ENCODE data around the gene LUZP1. TPM values are rescaled to one million over a fixed set of nuclear protein-coding genes. Genes with fewer than 3 reads are reported as not detected.

The LUZP1 gene
- total RNA-seq, 1 experiment from 2014 or later: 43.4 TPM

- no peak for TF ChIP-seq STAT6 (CRISPR knock-in tag; conservative IDR thresholded peaks at IDR 0.05; ENCODE audit: low read depth)
- 0 out of 2 replicates have a peak, but pooled peaks have one; percentile 39 for TF ChIP-seq MAX (CRISPR knock-in tag; IDR thresholded peaks at IDR 0.05)
- TF ChIP-seq ZSCAN18 (CRISPR knock-in tag; IDR thresholded peaks at IDR 0.05): no peak
- no peak for TF ChIP-seq ATF1 (CRISPR knock-in tag; IDR thresholded peaks at IDR 0.05)
- TF ChIP-seq ZNF121 (CRISPR knock-in tag; IDR thresholded peaks at IDR 0.05): no peak
- no peak for TF ChIP-seq NR1H2 (CRISPR knock-in tag; IDR thresholded peaks at IDR 0.05)
- TF ChIP-seq MLX (CRISPR knock-in tag; IDR thresholded peaks at IDR 0.05): no peak
- TF ChIP-seq USF2 (CRISPR knock-in tag; IDR thresholded peaks at IDR 0.05): no peak
- peak; percentile 60; the same call in 1 of the 2 replicates for TF ChIP-seq SP1 (CRISPR knock-in tag; conservative IDR thresholded peaks at IDR 0.05)
- no peak for TF ChIP-seq TEAD4 (CRISPR knock-in tag; IDR thresholded peaks at IDR 0.05)
- no peak for TF ChIP-seq GABPB1 (CRISPR knock-in tag; IDR thresholded peaks at IDR 0.05)
- TF ChIP-seq CBFB (CRISPR knock-in tag; IDR thresholded peaks at IDR 0.05; ENCODE audit: low read depth): no peak
- TF ChIP-seq AR (CRISPR knock-in tag; IDR thresholded peaks at IDR 0.05): no peak
- TF ChIP-seq ZBTB43 (CRISPR knock-in tag; IDR thresholded peaks at IDR 0.05): peak; percentile 67; the same call in 1 of the 2 replicates
- no peak for TF ChIP-seq EMX1 (CRISPR knock-in tag; IDR thresholded peaks at IDR 0.05)
- no peak for TF ChIP-seq ATF3 (CRISPR knock-in tag; conservative IDR thresholded peaks at IDR 0.05)
- peak; percentile 38; the same call in 1 of the 2 replicates for TF ChIP-seq MYBL2 (CRISPR knock-in tag; IDR thresholded peaks at IDR 0.05)
- no peak for TF ChIP-seq RORB (CRISPR knock-in tag; IDR thresholded peaks at IDR 0.05)
- TF ChIP-seq PREB (CRISPR knock-in tag; IDR thresholded peaks at IDR 0.05; ENCODE audit: borderline replicate concordance): no peak
- 0 out of 2 replicates have a peak, but pooled peaks have one; percentile 53 for TF ChIP-seq FOXP1 (CRISPR knock-in tag; IDR thresholded peaks at IDR 0.05; ENCODE audit: borderline replicate concordance)
- TF ChIP-seq IRF1 (CRISPR knock-in tag; IDR thresholded peaks at IDR 0.05): no peak
- no peak for TF ChIP-seq CREB1 (CRISPR knock-in tag; IDR thresholded peaks at IDR 0.05)
- TF ChIP-seq ZNF423 (CRISPR knock-in tag; IDR thresholded peaks at IDR 0.05): no peak
- no peak for TF ChIP-seq E2F1 (CRISPR knock-in tag; IDR thresholded peaks at IDR 0.05)
Measured at GRCh38 chr1:23177438-23178380, 9.1 kb upstream of the LUZP1 start (continued).
